IMR-90 (cell line): ENCODE results near the gene ERICH6. TPM values are rescaled to one million over a fixed set of nuclear protein-coding genes. Genes with fewer than 3 reads are reported as not detected.

Experiments used
- ATAC-seq: fragments of 200-7000 bp; cut with Tn5 transposase; 2 replicates; pipeline ENCODE4 v1.9.1; 2020; ENCODE audit warnings: low read depth, mild to moderate bottlenecking, moderate library complexity
- BruUV-seq: library from RNA; stranded (reverse); fragments of 400-500 nt; replicated peaks from 2 replicates; lab custom pipeline; 2021; lab: Mats Ljungman, UMichigan
- CTCF ChIA-PET: fragments of 300-600 bp; formaldehyde crosslinking; extraction: SDS; loops from one replicate; lab custom pipeline; 2021; ENCODE audit warnings: antibody characterized with exemption; lab: Yijun Ruan, JAX
- POLR2A ChIA-PET: fragments of 300-600 bp; sonication (Branson Sonifier 250); formaldehyde crosslinking; loops from one replicate; lab custom pipeline; 2022; ENCODE audit warnings: antibody characterized with exemption; ENCODE audit not compliant: unreplicated experiment; lab: Charles Lee
- DNase-seq: peaks from one replicate; pipeline ENCODE4 v3.0.0; 2013
- H2AFZ ChIP-seq: replicated peaks from 2 replicates; pipeline ENCODE3; 2013; ENCODE audit warnings: low read length, mild to moderate bottlenecking; ENCODE audit not compliant: poor library complexity
- H2AK5ac ChIP-seq: 2 replicates; pipeline ENCODE4 v1.6.1; 2013; ENCODE audit warnings: low read depth, low read length, inconsistent platforms
- H2AK9ac ChIP-seq: replicated peaks from 2 replicates; pipeline ENCODE3; 2013; ENCODE audit warnings: mild to moderate bottlenecking, low read depth, low read length, moderate library complexity; ENCODE audit not compliant: poor library complexity
- H2BK120ac ChIP-seq: 2 replicates; pipeline ENCODE4 v1.6.1; 2013; ENCODE audit warnings: low read depth, low read length, inconsistent platforms
- H2BK15ac ChIP-seq: 3 replicates; pipeline ENCODE4 v1.6.1; 2013; ENCODE audit warnings: low read depth, low read length, inconsistent platforms
- H2BK20ac ChIP-seq: 2 replicates; pipeline ENCODE4 v1.6.1; 2013; ENCODE audit warnings: low read depth, mild to moderate bottlenecking, inconsistent platforms, low read length, moderate library complexity
- H2BK5ac ChIP-seq: 2 replicates; pipeline ENCODE4 v1.6.1; 2013; ENCODE audit warnings: mild to moderate bottlenecking, low read depth, low read length, inconsistent platforms; ENCODE audit not compliant: poor library complexity, severe bottlenecking
- H3K14ac ChIP-seq: replicated peaks from 2 replicates; pipeline ENCODE4 v1.6.1; 2013; ENCODE audit warnings: low read depth, low read length, inconsistent platforms
- H3K18ac ChIP-seq: 2 replicates; pipeline ENCODE4 v1.6.1; 2013; ENCODE audit warnings: low read depth, low read length, control low read depth
- H3K23ac ChIP-seq: 2 replicates; pipeline ENCODE4 v1.6.1; 2013; ENCODE audit warnings: low read depth, low read length, inconsistent platforms
- H3K27ac ChIP-seq: 2 replicates; pipeline ENCODE4 v1.5.1; 2013; ENCODE audit warnings: mild to moderate bottlenecking, control low read depth, low read length; ENCODE audit not compliant: insufficient read depth
- H3K27me3 ChIP-seq: 2 replicates; pipeline ENCODE4 v1.6.1; 2013; ENCODE audit warnings: low read length; ENCODE audit not compliant: control insufficient read depth, insufficient read depth
- H3K36me3 ChIP-seq: 2 replicates; pipeline ENCODE4 v1.6.1; 2013; ENCODE audit warnings: low read length, mixed read lengths; ENCODE audit not compliant: control insufficient read depth, insufficient read depth
- H3K4ac ChIP-seq: 2 replicates; pipeline ENCODE4 v1.6.1; 2013; ENCODE audit warnings: low read depth, low read length, inconsistent platforms
- H3K4me1 ChIP-seq: 2 replicates; pipeline ENCODE4 v1.6.1; 2013; ENCODE audit warnings: low read length, mixed read lengths; ENCODE audit not compliant: control insufficient read depth, insufficient read depth
- H3K4me2 ChIP-seq: 2 replicates; pipeline ENCODE4 v1.6.1; 2013; ENCODE audit warnings: low read depth, mild to moderate bottlenecking, control low read depth, low read length, moderate library complexity
- H3K4me3 ChIP-seq: 2 replicates; pipeline ENCODE4 v1.5.1; 2013; ENCODE audit warnings: low read depth, mild to moderate bottlenecking, control low read depth, low read length, moderate library complexity; ENCODE audit not compliant: insufficient read depth
- H3K56ac ChIP-seq: 2 replicates; pipeline ENCODE4 v1.6.1; 2013; ENCODE audit warnings: low read length, inconsistent platforms; ENCODE audit not compliant: insufficient read depth; ENCODE audit errors: extremely low read depth
- H3K79me1 ChIP-seq, 2 experiments: 2 replicates each; pipeline ENCODE4 v1.6.1; 2013; ENCODE audit warnings: low read length in 2 of 2, inconsistent platforms in 1 of 2, low read depth in 1 of 2
- H3K9ac ChIP-seq: 2 replicates; pipeline ENCODE4 v1.6.1; 2013; ENCODE audit warnings: low read depth, low read length, control low read depth
- H3K9me1 ChIP-seq: 2 replicates; pipeline ENCODE4 v1.6.1; 2013; ENCODE audit warnings: low read length, inconsistent platforms; ENCODE audit not compliant: insufficient read depth
- H3K9me3 ChIP-seq: 2 replicates; pipeline ENCODE4 v1.6.1; 2013; ENCODE audit warnings: low read length; ENCODE audit not compliant: control insufficient read depth, insufficient read depth
- H4K20me1 ChIP-seq: 2 replicates; pipeline ENCODE4 v1.6.1; 2013; ENCODE audit warnings: low read length, inconsistent platforms; ENCODE audit not compliant: insufficient read depth
- H4K5ac ChIP-seq: 2 replicates; pipeline ENCODE4 v1.6.1; 2013; ENCODE audit warnings: mild to moderate bottlenecking, low read depth, low read length, control low read depth
- H4K8ac ChIP-seq, 2 experiments: 2 replicates each; pipeline ENCODE4 v1.6.1; 2013; ENCODE audit warnings: low read depth in 2 of 2, low read length in 2 of 2, control low read depth in 1 of 2, inconsistent platforms in 1 of 2
- H4K91ac ChIP-seq: 2 replicates; pipeline ENCODE4 v1.6.1; 2013; ENCODE audit warnings: low read depth, low read length, inconsistent platforms; ENCODE audit not compliant: insufficient read depth
- CEBPB ChIP-seq: IDR thresholded peaks from 2 replicates; pipeline ENCODE4 v1.6.1; 2012; ENCODE audit warnings: low read depth, low read length, improper control_type of control experiment
- CHD1 ChIP-seq: IDR thresholded peaks from 2 replicates; pipeline ENCODE4 v1.6.1; 2012; ENCODE audit warnings: low read depth, low read length, improper control_type of control experiment
- ELK1 ChIP-seq: fragments of 150-350 bp; IDR thresholded peaks from 2 replicates; pipeline ENCODE4 v1.6.1; 2016; ENCODE audit warnings: low read depth, mild to moderate bottlenecking, low read length, moderate library complexity, borderline replicate concordance
- FOS ChIP-seq: fragments of 150-350 bp; IDR thresholded peaks from 2 replicates; pipeline ENCODE4 v1.6.1; 2016; ENCODE audit warnings: low read depth, low read length
- MAFK ChIP-seq: IDR thresholded peaks from 2 replicates; pipeline ENCODE4 v1.6.1; 2012; ENCODE audit warnings: low read depth, low read length, improper control_type of control experiment
- MXI1 ChIP-seq: IDR thresholded peaks from 2 replicates; pipeline ENCODE4 v1.6.1; 2012; ENCODE audit warnings: low read depth, mild to moderate bottlenecking, low read length, moderate library complexity, borderline replicate concordance
- POLR2A ChIP-seq: IDR thresholded peaks from 2 replicates; pipeline ENCODE4 v1.6.1; 2012; ENCODE audit warnings: mild to moderate bottlenecking, low read depth, low read length
- RCOR1 ChIP-seq: IDR thresholded peaks from 2 replicates; pipeline ENCODE4 v1.6.1; 2012; ENCODE audit warnings: mild to moderate bottlenecking, low read length, improper control_type of control experiment; ENCODE audit not compliant: insufficient replicate concordance
- USF2 ChIP-seq: fragments of 150-350 bp; IDR thresholded peaks from 2 replicates; pipeline ENCODE4 v1.6.1; 2017; ENCODE audit warnings: mild to moderate bottlenecking, antibody characterized with exemption, low read length, low read depth
- WGBS, 2 experiments: methylation state at CpG; one replicate each; pipeline versions ENCODE4 v1.1.5 to v1.1.7; 2013; ENCODE audit warnings: missing lambda C conversion rate in 2 of 2; ENCODE audit not compliant: insufficient read length in 1 of 2; ENCODE audit errors: extremely low coverage in 2 of 2; 5-methylcytosine and 5-hydroxymethylcytosine counted together
- dilution Hi-C: fragments of 300-500 bp; cut with HindIII; formaldehyde crosslinking; loops from one replicate; pipeline ENCODE4 v1.14.3; 2018; ENCODE audit warnings: low sequenced_read_pairs; ENCODE audit not compliant: unreplicated experiment
- in situ Hi-C: fragments of 300-500 bp; cut with MboI; formaldehyde crosslinking; loops from 3 replicates; pipeline ENCODE4 v1.14.3; 2019; ENCODE audit warnings: low sequenced_read_pairs, inconsistent platforms, mixed read lengths
- intact Hi-C: fragments of 100-400 bp; cut with micrococcal nuclease; formaldehyde crosslinking; loops from 2 replicates; pipeline ENCODE4 v1.10.0; 2022
- polyA plus RNA-seq, 3 experiments: library from polyadenylated mRNA; depleted of rRNA; stranded (reverse); fragments of >200 nt; gene quantifications; 2 replicates each; pipeline ENCODE4 v1.2.3, GENCODE V29; 2012; ENCODE audit warnings: low replicate concordance in 1 of 3
- total RNA-seq: library from RNA; depleted of rRNA; stranded (reverse); fragments of >200 nt; gene quantifications from 2 replicates; pipeline ENCODE4 v1.2.3, GENCODE V29; 2012

Gene ERICH6
- total and polyA plus RNA-seq, 2 of the 4 experiments (the other 2 are of a cell fraction) = under 0.01 TPM; not detected in 1

- DNase-seq (no peak), ATAC-seq (no peak)
- Histone ChIP-seq H2BK5ac (no peak overlapping the region), H3K79me1 (peaks cover 43 to 90% of the 10 kb centered on the region in 2 experiments), H3K14ac (no peak overlapping the region), H4K91ac (no peak overlapping the region), H2BK120ac (no peak overlapping the region), H3K9me1 (peaks cover 29% of the 10 kb centered on the region), H3K18ac (no peak overlapping the region), H3K56ac (no peak overlapping the region), H4K20me1 (peaks cover 77% of the 10 kb centered on the region), H2BK20ac (no peak overlapping the region), H3K9ac (no peak overlapping the region), H3K23ac (no peak overlapping the region; the same call in 1 of the 2 replicates), H3K36me3 (peaks cover 18% of the 10 kb centered on the region), H3K4me3 (no peak overlapping the region), H3K4me2 (no peak overlapping the region), H2AK9ac (no peak overlapping the region), H4K8ac (no peak overlapping the region), H3K27me3 (no peaks in the 10 kb centered on the region), H3K4me1 (peaks cover 14% of the 10 kb centered on the region), H2AK5ac (0 out of 2 replicates have a peak overlapping the region, but pooled peaks have one; percentile 72), H2AFZ (no peak overlapping the region), H4K5ac (no peak overlapping the region), H3K4ac (no peak overlapping the region), H3K27ac (no peak overlapping the region), H3K9me3 (no peaks in the 10 kb centered on the region), H2BK15ac (no peak overlapping the region)
- 58% methylated on average over 2 of the region's 8 CpGs; no CpG with 5 or more reads in 1 of the 2 experiments for WGBS, 2 experiments
- intact Hi-C loops (no loop called here), in situ Hi-C loops (no loop called here), dilution Hi-C loops (no loop called here)
- CTCF ChIA-PET = no interaction called here
- no TSS peak for BruUV-seq
- no peak for TF ChIP-seq ELK1
- TF ChIP-seq RCOR1 = no peak
- TF ChIP-seq CEBPB = no peak
- TF ChIP-seq MAFK = no peak
- TF ChIP-seq FOS = no peak
- no peak for TF ChIP-seq MXI1
- no peak for TF ChIP-seq USF2
- no peak for TF ChIP-seq POLR2A
- TF ChIP-seq CHD1 = no peak
- POLR2A ChIA-PET = no interaction called here
Measured at GRCh38 chr3:150744041-150744918, 40.6 kb upstream of the ERICH6 start.
